Neural progenitor cell (in vitro differentiated cells): ENCODE results near the gene GARIN1A. TPM values are rescaled to one million over a fixed set of nuclear protein-coding genes. Genes with fewer than 3 reads are reported as not detected.
"Not testable (repeated sequence)": the region's sequence is repeated elsewhere in the genome, so short reads cannot be mapped to it uniquely, and the experiment has no call there.

ENCODE experiments used
- DNase-seq: peaks from one replicate; pipeline ENCODE4 v3.0.0-alpha.2; 2016; ENCODE audit warnings: low spot score
- H2AFZ ChIP-seq: fragments of 200-600 bp; sonication (generic); replicated peaks from 2 replicates; pipeline ENCODE4 v1.6.1; 2016; ENCODE audit warnings: antibody characterized with exemption
- H3F3A ChIP-seq: fragments of 200-600 bp; sonication (generic); 2 replicates; pipeline ENCODE4 v1.6.1; 2016; ENCODE audit warnings: antibody characterized with exemption, low read depth
- H3K27ac ChIP-seq: fragments of 200-600 bp; sonication (generic); 2 replicates; pipeline ENCODE4 v1.5.1; 2016; ENCODE audit warnings: mild to moderate bottlenecking
- H3K27me3 ChIP-seq: fragments of 200-600 bp; sonication (generic); 2 replicates; pipeline ENCODE4 v1.6.1; 2016; ENCODE audit warnings: mild to moderate bottlenecking, moderate library complexity
- H3K36me3 ChIP-seq: fragments of 200-600 bp; sonication (generic); 2 replicates; pipeline ENCODE4 v1.5.1; 2016
- H3K4me1 ChIP-seq: fragments of 200-600 bp; sonication (generic); 2 replicates; pipeline ENCODE4 v1.6.1; 2016; ENCODE audit warnings: mixed run types
- H3K4me2 ChIP-seq: fragments of 200-600 bp; sonication (generic); 2 replicates; pipeline ENCODE4 v1.6.1; 2016
- H3K4me3 ChIP-seq: fragments of 200-600 bp; sonication (generic); 2 replicates; pipeline ENCODE4 v1.5.1; 2016
- H3K79me2 ChIP-seq: fragments of 200-600 bp; sonication (generic); 2 replicates; pipeline ENCODE4 v1.6.1; 2016; ENCODE audit warnings: low read depth
- H3K9ac ChIP-seq: fragments of 200-600 bp; sonication (generic); 2 replicates; pipeline ENCODE4 v1.6.1; 2016
- H3K9me3 ChIP-seq: fragments of 200-600 bp; sonication (generic); 2 replicates; pipeline ENCODE4 v1.5.1; 2016; ENCODE audit warnings: low read depth
- H4K20me1 ChIP-seq: fragments of 200-600 bp; sonication (generic); 2 replicates; pipeline ENCODE4 v1.6.1; 2016; ENCODE audit warnings: low read depth
- H3K27ac Mint-ChIP-seq: 3 replicates; pipeline ENCODE4 v1.8.0; 2021; ENCODE audit warnings: mixed read lengths
- H3K27me3 Mint-ChIP-seq: 2 replicates; pipeline ENCODE4 v1.8.0; 2022; ENCODE audit warnings: low read depth, mild to moderate bottlenecking, inconsistent platforms, moderate library complexity, mixed read lengths; ENCODE audit not compliant: insufficient read depth
- H3K36me3 Mint-ChIP-seq: 3 replicates; pipeline ENCODE4 v1.8.0; 2021; ENCODE audit warnings: mixed read lengths
- H3K4me1 Mint-ChIP-seq: 3 replicates; pipeline ENCODE4 v1.8.0; 2021; ENCODE audit warnings: mixed read lengths
- H3K4me3 Mint-ChIP-seq: 3 replicates; pipeline ENCODE4 v1.8.0; 2021; ENCODE audit warnings: mild to moderate bottlenecking, moderate library complexity, mixed read lengths
- H3K9me3 Mint-ChIP-seq: 3 replicates; pipeline ENCODE4 v1.8.0; 2020; ENCODE audit warnings: mixed read lengths
- CTCF ChIP-seq: fragments of 200-600 bp; sonication (generic); IDR thresholded peaks from 2 replicates; pipeline ENCODE4 v1.5.1; 2017; ENCODE audit warnings: antibody characterized with exemption, mild to moderate bottlenecking
- EZH2 ChIP-seq: fragments of 200-600 bp; sonication (generic); IDR thresholded peaks from 2 replicates; pipeline ENCODE4 v1.6.1; 2017; ENCODE audit warnings: antibody characterized with exemption, mild to moderate bottlenecking, moderate library complexity
- EZH2phosphoT487 ChIP-seq: fragments of 200-600 bp; sonication (generic); IDR thresholded peaks from 2 replicates; pipeline ENCODE4 v1.6.1; 2017; ENCODE audit warnings: antibody characterized with exemption
- total RNA-seq: library from RNA; depleted of rRNA; stranded (reverse); fragments of >200 nt; gene quantifications from 2 replicates; pipeline ENCODE4 v1.2.3, GENCODE V29; 2015; ENCODE audit warnings: low replicate concordance

Gene GARIN1A
- total RNA-seq, result 0.43 TPM in 1 of 2 replicates, not detected in the other

GRCh38 chr7:128671992-128672391, at the start of gene GARIN1A:
TSS of gene GARIN1A (plus strand) at chr7:128672292. CDS start at chr7:128672398, 106 bp downstream.
- H3K4me3 ChIP-seq, result no peak within 1 kb of the TSS
- Mint-ChIP-seq H3K9me3 (no peaks in the 10 kb centered on the region), H3K36me3 (peaks cover 3% of the 10 kb centered on the region), H3K4me1 (no peaks in the 10 kb centered on the region), H3K27ac (no peak within 1 kb of the TSS), H3K27me3 (peaks cover 7% of the 10 kb centered on the region), H3K4me3 (no peak within 1 kb of the TSS)
- H4K20me1 ChIP-seq, result no peaks in the 10 kb centered on the region
- H3K36me3 ChIP-seq, result no peaks in the 10 kb centered on the region
- H3K27ac ChIP-seq, result no peak within 1 kb of the TSS
- H3K4me1 ChIP-seq, result peaks cover 4% of the 10 kb centered on the region
- peak; percentile 6 for DNase-seq
- TF ChIP-seq EZH2phosphoT487 (no peak), EZH2 (no peak), CTCF (no peak)
- no peak within 1 kb of the TSS for H3K9ac ChIP-seq
- peaks cover 9% of the 10 kb centered on the region for H3F3A ChIP-seq
- H3K4me2 ChIP-seq, result no peak within 1 kb of the TSS
- no peaks in the 10 kb centered on the region for H3K27me3 ChIP-seq
- H3K9me3 ChIP-seq, result no peaks in the 10 kb centered on the region
- H2AFZ ChIP-seq, result peak within 1 kb of the TSS; percentile 97
- no peaks in the 10 kb centered on the region for H3K79me2 ChIP-seq

GRCh38 chr7:128627124-128627523, 45.0 kb upstream of the GARIN1A start:
- not testable (repeated sequence) for H4K20me1 ChIP-seq, H3K9me3 Mint-ChIP-seq, H3K4me1 Mint-ChIP-seq, H3K9ac ChIP-seq, H3K4me3 ChIP-seq, H3K4me3 Mint-ChIP-seq, H3K36me3 ChIP-seq, H3K79me2 ChIP-seq, H3K4me2 ChIP-seq, H3K9me3 ChIP-seq, H3K27me3 ChIP-seq, DNase-seq, H2AFZ ChIP-seq, H3K27ac ChIP-seq, H3K27ac Mint-ChIP-seq, H3F3A ChIP-seq, H3K4me1 ChIP-seq, H3K27me3 Mint-ChIP-seq
- peaks cover 21% of the 10 kb centered on the region for H3K36me3 Mint-ChIP-seq

GRCh38 chr7:128633915-128634314, 38.2 kb upstream of the GARIN1A start:
- not testable (repeated sequence) for H3K4me1 Mint-ChIP-seq, H3K9ac ChIP-seq, H3F3A ChIP-seq, H3K27me3 Mint-ChIP-seq, H3K27ac ChIP-seq, H3K4me3 Mint-ChIP-seq, H3K4me2 ChIP-seq, H3K79me2 ChIP-seq, H4K20me1 ChIP-seq, H3K9me3 ChIP-seq, H3K9me3 Mint-ChIP-seq, H3K27me3 ChIP-seq, H3K27ac Mint-ChIP-seq, H2AFZ ChIP-seq, H3K4me3 ChIP-seq, DNase-seq, H3K36me3 ChIP-seq, H3K4me1 ChIP-seq
- H3K36me3 Mint-ChIP-seq, result peaks cover 20% of the 10 kb centered on the region

GRCh38 chr7:128645206-128645605, 26.9 kb upstream of the GARIN1A start:
- not testable (repeated sequence) for H3K79me2 ChIP-seq, H3K9ac ChIP-seq, DNase-seq, H3K9me3 ChIP-seq, H3K4me1 Mint-ChIP-seq, H3K27ac ChIP-seq, H3K9me3 Mint-ChIP-seq, H3F3A ChIP-seq, H3K4me3 ChIP-seq, H2AFZ ChIP-seq, H3K27ac Mint-ChIP-seq, H3K4me1 ChIP-seq, H4K20me1 ChIP-seq, H3K27me3 Mint-ChIP-seq, H3K4me3 Mint-ChIP-seq, H3K4me2 ChIP-seq, H3K36me3 ChIP-seq, H3K27me3 ChIP-seq
- peaks cover 11% of the 10 kb centered on the region for H3K36me3 Mint-ChIP-seq

- H3K27ac Mint-ChIP-seq, result not testable (repeated sequence)
- peaks cover 11% of the 10 kb centered on the region for H3K36me3 Mint-ChIP-seq
- peak; percentile 13 for DNase-seq
Measured at GRCh38 chr7:128645844-128646243, 26.2 kb upstream of the GARIN1A start.

DNA sequence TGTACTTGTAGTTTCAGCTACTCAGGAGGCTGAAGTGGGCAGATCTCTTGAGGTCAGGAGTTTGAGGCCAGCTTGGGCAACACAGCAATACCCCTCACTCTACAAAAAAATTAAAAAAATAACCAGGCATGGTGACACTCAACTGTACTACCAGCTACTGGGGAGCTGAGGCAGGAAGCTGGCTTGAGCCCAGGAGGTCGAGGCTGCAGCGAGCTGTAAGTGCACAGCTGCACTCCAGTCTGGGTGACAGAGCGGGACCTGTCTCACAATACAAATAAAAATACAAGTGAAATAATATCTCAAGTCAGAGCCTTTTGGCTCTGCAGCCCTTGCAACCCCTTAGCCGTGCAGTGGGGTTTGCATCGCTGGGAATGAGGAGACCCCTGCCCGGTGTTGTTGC, 25.2 kb upstream of the GARIN1A start:
- H3K27me3 ChIP-seq, H3K4me1 Mint-ChIP-seq, H3K36me3 ChIP-seq, H3K9me3 Mint-ChIP-seq, H3K79me2 ChIP-seq, H3K4me1 ChIP-seq, H3K27me3 Mint-ChIP-seq, H3K9ac ChIP-seq, H3F3A ChIP-seq, H3K27ac Mint-ChIP-seq, DNase-seq, H2AFZ ChIP-seq, H3K4me3 ChIP-seq, H3K4me3 Mint-ChIP-seq, H4K20me1 ChIP-seq, H3K27ac ChIP-seq, H3K9me3 ChIP-seq, H3K4me2 ChIP-seq: not testable (repeated sequence)
- peaks cover 11% of the 10 kb centered on the region for H3K36me3 Mint-ChIP-seq

More at GRCh38 chr7:128645844-128646243, 26.2 kb upstream of the GARIN1A start:
- H3K79me2 ChIP-seq, H3K4me1 Mint-ChIP-seq, H3K27me3 ChIP-seq, H3K9ac ChIP-seq, H3K4me3 ChIP-seq, H3K4me3 Mint-ChIP-seq, H3K4me1 ChIP-seq, H3K9me3 Mint-ChIP-seq, H3K4me2 ChIP-seq, H3F3A ChIP-seq, H3K27ac ChIP-seq, H2AFZ ChIP-seq, H4K20me1 ChIP-seq, H3K36me3 ChIP-seq, H3K27me3 Mint-ChIP-seq, H3K9me3 ChIP-seq: not testable (repeated sequence)

DNA sequence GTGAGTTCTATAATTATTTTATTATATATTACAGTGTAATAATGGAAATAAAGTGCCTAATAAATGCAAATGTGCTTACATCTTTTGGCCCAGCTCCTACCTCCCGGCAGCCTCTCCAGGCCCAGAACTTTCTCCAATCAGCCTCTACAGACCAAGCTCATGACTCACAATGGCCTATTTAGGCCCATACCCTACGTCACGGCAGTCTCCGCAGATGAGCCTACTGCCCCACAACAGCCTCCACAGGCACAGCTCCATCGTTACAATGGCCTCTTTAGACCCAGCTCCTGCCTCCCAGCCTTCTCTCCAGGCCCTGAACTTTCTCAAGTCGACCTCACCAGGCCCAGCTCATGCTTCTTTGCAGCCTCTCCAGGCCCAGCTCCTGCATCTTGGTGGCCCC, 21.0 kb upstream of the GARIN1A start:
- not testable (repeated sequence) for H3K27ac ChIP-seq, H3K27me3 Mint-ChIP-seq

More for the DNA sequence above, 21.0 kb upstream of the GARIN1A start:
- H3K36me3 ChIP-seq, H3K9me3 Mint-ChIP-seq, H3K9ac ChIP-seq, H3K79me2 ChIP-seq, H3K4me1 Mint-ChIP-seq, H3K36me3 Mint-ChIP-seq, H3K4me3 ChIP-seq, H3K4me1 ChIP-seq, DNase-seq, H3K9me3 ChIP-seq, H4K20me1 ChIP-seq, H3K27me3 ChIP-seq, H3K4me3 Mint-ChIP-seq, H3F3A ChIP-seq, H2AFZ ChIP-seq, H3K4me2 ChIP-seq, H3K27ac Mint-ChIP-seq: not testable (repeated sequence)
